Colonic mucosa (tissue), 4 donors: ENCODE measurements around the gene TFDP2. TPM values are rescaled to one million over a fixed set of nuclear protein-coding genes. Genes with fewer than 3 reads are reported as not detected.
A peak's percentile ranks its signal among the peaks of the same experiment; 100 is the strongest.

Source experiments
- DNase-seq: peaks from one replicate; pipeline ENCODE4 v3.0.0-alpha.2; 2020
- H3K27ac ChIP-seq: fragments of 200-600 bp; one replicate; pipeline ENCODE4 v1.8.0; 2021
- H3K27me3 ChIP-seq: fragments of 200-600 bp; one replicate; pipeline ENCODE4 v1.8.0; 2021
- H3K36me3 ChIP-seq: fragments of 200-600 bp; one replicate; pipeline ENCODE4 v1.8.0; 2021
- H3K4me1 ChIP-seq: fragments of 200-600 bp; one replicate; pipeline ENCODE4 v1.8.0; 2021; ENCODE audit warnings: mild to moderate bottlenecking
- H3K4me3 ChIP-seq: fragments of 200-600 bp; one replicate; pipeline ENCODE4 v1.8.0; 2021
- H3K9ac ChIP-seq, 2 donors: one replicate each; pipeline ENCODE4 v1.7.0; 2013; ENCODE audit warnings: control low read depth in 2 of 2, low read depth in 2 of 2, low read length in 2 of 2
- H3K9me3 ChIP-seq: fragments of 200-600 bp; one replicate; pipeline ENCODE4 v1.8.0; 2021
- CTCF ChIP-seq: fragments of 200-600 bp; IDR thresholded peaks from one replicate; pipeline ENCODE4 v1.8.0; 2022; ENCODE audit warnings: antibody characterized with exemption, mild to moderate bottlenecking
- intact Hi-C: fragments of 100-400 bp; cut with DNase I; formaldehyde crosslinking; loops from one replicate; pipeline ENCODE4 v1.14.1; 2022
- total RNA-seq, 2 donors: library from RNA; stranded (reverse); fragmentation: NEBNext Ultra II Directional in 1 of 2; extraction: Animal tissue kit (Norgen Biotek cat#: 25700) in 1 of 2; gene quantifications; one replicate each; pipeline ENCODE4 v1.2.1, GENCODE V29; 2021
- donor health status: healthy.
- donor health status: DM: no; HTN: no; CAD: no.
- donor health status: DM: no; HTN: no; CAD: no.

TFDP2 gene
- 10 to 100 TPM; 33.6 to 42.7 TPM for total RNA-seq

- TF ChIP-seq CTCF: no peak
- DNase-seq: peak; percentile 92
- Histone ChIP-seq H3K27ac (peak within 1 kb of the TSS; percentile 86), H3K4me3 (peak within 1 kb of the TSS; percentile 75), H3K36me3 (no peaks in the 10 kb centered on the region), H3K9ac (peak within 1 kb of the TSS; percentile 79 to 80), H3K4me1 (no peaks in the 10 kb centered on the region), H3K27me3 (no peaks in the 10 kb centered on the region), H3K9me3 (no peaks in the 10 kb centered on the region)
- intact Hi-C loops: no loop called here
Observed at GRCh38 chr3:142148792-142149672, at the start of gene TFDP2. Gene TFDP2 (minus strand): TSS chr3:142149544. CDS start chr3:142101749, 47,795 bp downstream.

GRCh38 chr3:142188846-142189245, 39.5 kb upstream of the TFDP2 start:
- intact Hi-C loops: no loop called here
- Histone ChIP-seq H3K9me3 (no peaks in the 10 kb centered on the region), H3K27ac (no peak overlapping the region), H3K4me1 (no peaks in the 10 kb centered on the region), H3K4me3 (no peak overlapping the region), H3K9ac (no peak overlapping the region), H3K27me3 (no peaks in the 10 kb centered on the region), H3K36me3 (peaks cover 4% of the 10 kb centered on the region)
- no peak for DNase-seq
- no peak for TF ChIP-seq CTCF

GRCh38 chr3:142180761-142181362, 31.5 kb upstream of the TFDP2 start:
- Histone ChIP-seq H3K27ac (no peak overlapping the region), H3K4me3 (no peak overlapping the region), H3K9me3 (no peaks in the 10 kb centered on the region), H3K4me1 (no peaks in the 10 kb centered on the region), H3K27me3 (no peaks in the 10 kb centered on the region), H3K9ac (no peak overlapping the region), H3K36me3 (peaks cover 9% of the 10 kb centered on the region)
- no peak for TF ChIP-seq CTCF
- intact Hi-C loops: loop anchor here (2.0 kb wide), 1 partner anchor 98 kb away; no protein-coding TSS in a partner anchor
- DNase-seq: peak; percentile 29

- Histone ChIP-seq H3K27me3 (no peaks in the 10 kb centered on the region), H3K9me3 (no peaks in the 10 kb centered on the region), H3K27ac (no peak overlapping the region), H3K36me3 (peaks cover 9% of the 10 kb centered on the region), H3K4me3 (no peak overlapping the region), H3K9ac (no peak overlapping the region), H3K4me1 (no peaks in the 10 kb centered on the region)
- intact Hi-C loops: no loop called here
- no peak for DNase-seq
- no peak for TF ChIP-seq CTCF
Observed at GRCh38 chr3:142175478-142175877, 26.1 kb upstream of the TFDP2 start.

- no peak overlapping the region for H3K4me3 ChIP-seq
- intact Hi-C loops: no loop called here
- no peaks in the 10 kb centered on the region for H3K4me1 ChIP-seq
- H3K27me3 ChIP-seq: no peaks in the 10 kb centered on the region
- no peak for TF ChIP-seq CTCF
- H3K9me3 ChIP-seq: no peaks in the 10 kb centered on the region
- no peak overlapping the region for H3K9ac ChIP-seq
- no peak for DNase-seq
- H3K36me3 ChIP-seq: peaks cover 2% of the 10 kb centered on the region
- no peak overlapping the region for H3K27ac ChIP-seq
Observed at GRCh38 chr3:142174559-142174958, 25.2 kb upstream of the TFDP2 start.
